Transverse colon (tissue), 4 donors: Measurements from ENCODE around the gene FGF3. TPM values are rescaled to one million over a fixed set of nuclear protein-coding genes. Genes with fewer than 3 reads are reported as not detected.

Experiments used
- DNase-seq: peaks from one replicate; pipeline ENCODE4 v3.0.0-alpha.2; 2019
- H3K27ac ChIP-seq, 4 donors: fragments of 200-600 bp; sonication (generic); 2 replicates each; pipeline ENCODE4 v1.5.1; 2016 to 2018; ENCODE audit warnings: inconsistent platforms in 4 of 4
- H3K27me3 ChIP-seq: fragments of 200-600 bp; sonication (generic); 2 replicates; pipeline ENCODE4 v1.5.1; 2017; ENCODE audit warnings: inconsistent platforms
- H3K36me3 ChIP-seq, 4 donors: fragments of 200-600 bp; sonication (generic); 2 replicates each; pipeline ENCODE4 v1.5.1; 2017 to 2019; ENCODE audit warnings: inconsistent platforms in 4 of 4
- H3K4me1 ChIP-seq, 4 donors: fragments of 200-600 bp; sonication (generic); 2 replicates each; pipeline ENCODE4 v1.5.1; 2017 to 2020; ENCODE audit warnings: inconsistent platforms in 4 of 4
- H3K4me3 ChIP-seq, 4 donors: fragments of 200-600 bp; sonication (generic); 1 replicate in 1 of 4; 2 replicates in 3 of 4; pipeline versions ENCODE4 v1.5.1 to v1.6.1; 2017 to 2019; ENCODE audit warnings: inconsistent platforms in 4 of 4
- H3K9me3 ChIP-seq, 2 donors: fragments of 200-600 bp; sonication (generic); 2 replicates each; pipeline ENCODE4 v1.5.1; 2017 to 2019; ENCODE audit warnings: inconsistent platforms in 2 of 2
- EP300 ChIP-seq: sonication (generic); formaldehyde crosslinking; IDR thresholded peaks from one replicate; pipeline ENCODE4 v1.6.1; 2017; ENCODE audit warnings: antibody characterized with exemption, low read depth
- POLR2A ChIP-seq: fragments of 450-650 bp; IDR thresholded peaks from one replicate; pipeline ENCODE4 v1.6.1; 2016; ENCODE audit warnings: antibody characterized with exemption, mild to moderate bottlenecking, moderate library complexity
- POLR2AphosphoS5 ChIP-seq, 3 donors: sonication (generic); formaldehyde crosslinking; IDR thresholded peaks; one replicate each; pipeline ENCODE4 v1.6.1; 2016; ENCODE audit warnings: antibody characterized with exemption in 3 of 3
- WGBS, 2 donors: methylation state at CpG; one replicate each; pipeline ENCODE4 v1.1.5; 2018; ENCODE audit warnings: low coverage in 1 of 2; 5-methylcytosine and 5-hydroxymethylcytosine counted together
- in situ Hi-C, 4 donors: fragments of 200-750 bp; cut with MboI; loops; one replicate each; pipeline versions ENCODE4 v1.15.0 to v1.15.1; 2017; ENCODE audit warnings: low sequenced_read_pairs in 3 of 4, low pct_ligation_motif_present in 1 of 4, low pct_unique_long_range_greater_than_20kb in 1 of 4
- intact Hi-C: fragments of 100-400 bp; cut with DNase I; formaldehyde crosslinking; loops from one replicate; pipeline ENCODE4 v1.15.1; 2023; ENCODE audit warnings: low total_unique reads
- total RNA-seq, 4 donors: library from RNA; depleted of rRNA; stranded (reverse); fragments of >200 nt; gene quantifications; one replicate each; pipeline ENCODE4 v1.1.0, GENCODE V29; 2016
- TF ChIP-seq, protein P1 (sequence below), 5 experiments: fragments of 200-600 bp in 3 of 5; fragments of 450-650 bp in 2 of 5; sonication (generic) in 3 of 5; IDR thresholded peaks; 1 replicate in 2 of 5; 2 replicates in 3 of 5; pipeline ENCODE4 v1.5.1; 2016 to 2017; ENCODE audit warnings: antibody characterized with exemption in 5 of 5, inconsistent platforms in 3 of 5, mild to moderate bottlenecking in 2 of 5, moderate library complexity in 1 of 5

FGF3 gene
- total RNA-seq, 4 donors from 2014 or later = not detected

DNA sequence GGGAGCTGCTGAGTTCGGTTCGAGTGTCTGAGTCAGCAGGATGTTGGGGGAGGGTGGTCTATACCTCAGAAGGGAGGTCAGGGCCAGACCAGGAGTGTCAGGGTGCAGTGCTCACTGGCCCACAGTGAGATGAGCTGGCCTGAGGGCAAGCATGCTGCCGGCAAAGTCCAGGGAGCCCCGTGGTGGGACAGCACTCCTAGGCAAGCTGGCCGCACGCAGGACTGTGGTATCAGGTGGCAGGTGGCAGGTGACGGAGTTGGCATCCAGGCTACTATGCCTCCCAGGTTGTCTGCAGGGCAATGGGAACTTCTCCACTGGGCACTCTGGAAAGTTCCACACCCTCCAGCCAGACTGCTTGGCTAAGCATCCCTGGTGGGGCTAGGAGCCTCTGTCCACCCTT is 4.8 kb downstream of the FGF3 start:
- intact Hi-C loops (no loop called here), in situ Hi-C loops (no loop called here)
- H3K4me3 ChIP-seq = no peak overlapping the region
- no peaks in the 10 kb centered on the region for H3K36me3 ChIP-seq
- TF ChIP-seq, protein P1, sequence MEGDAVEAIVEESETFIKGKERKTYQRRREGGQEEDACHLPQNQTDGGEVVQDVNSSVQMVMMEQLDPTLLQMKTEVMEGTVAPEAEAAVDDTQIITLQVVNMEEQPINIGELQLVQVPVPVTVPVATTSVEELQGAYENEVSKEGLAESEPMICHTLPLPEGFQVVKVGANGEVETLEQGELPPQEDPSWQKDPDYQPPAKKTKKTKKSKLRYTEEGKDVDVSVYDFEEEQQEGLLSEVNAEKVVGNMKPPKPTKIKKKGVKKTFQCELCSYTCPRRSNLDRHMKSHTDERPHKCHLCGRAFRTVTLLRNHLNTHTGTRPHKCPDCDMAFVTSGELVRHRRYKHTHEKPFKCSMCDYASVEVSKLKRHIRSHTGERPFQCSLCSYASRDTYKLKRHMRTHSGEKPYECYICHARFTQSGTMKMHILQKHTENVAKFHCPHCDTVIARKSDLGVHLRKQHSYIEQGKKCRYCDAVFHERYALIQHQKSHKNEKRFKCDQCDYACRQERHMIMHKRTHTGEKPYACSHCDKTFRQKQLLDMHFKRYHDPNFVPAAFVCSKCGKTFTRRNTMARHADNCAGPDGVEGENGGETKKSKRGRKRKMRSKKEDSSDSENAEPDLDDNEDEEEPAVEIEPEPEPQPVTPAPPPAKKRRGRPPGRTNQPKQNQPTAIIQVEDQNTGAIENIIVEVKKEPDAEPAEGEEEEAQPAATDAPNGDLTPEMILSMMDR (IDR thresholded peaks at IDR 0.05) = no peak
- TF ChIP-seq EP300 = no peak
- TF ChIP-seq POLR2A = no peak
- TF ChIP-seq POLR2AphosphoS5 (IDR thresholded peaks at IDR 0.05) = no peak
- H3K27me3 ChIP-seq = peaks cover 56% of the 10 kb centered on the region
- DNase-seq = no peak
- WGBS, 2 donors = 79% methylated on average over 7 of the region's 7 CpGs; no CpG with 5 or more reads in 1 of the 2 donors
- no peak overlapping the region for H3K27ac ChIP-seq
- H3K4me1 ChIP-seq = peaks cover 0 to 8% (median 4%) of the 10 kb centered on the region in 4 donors
- no peaks in the 10 kb centered on the region for H3K9me3 ChIP-seq

DNA sequence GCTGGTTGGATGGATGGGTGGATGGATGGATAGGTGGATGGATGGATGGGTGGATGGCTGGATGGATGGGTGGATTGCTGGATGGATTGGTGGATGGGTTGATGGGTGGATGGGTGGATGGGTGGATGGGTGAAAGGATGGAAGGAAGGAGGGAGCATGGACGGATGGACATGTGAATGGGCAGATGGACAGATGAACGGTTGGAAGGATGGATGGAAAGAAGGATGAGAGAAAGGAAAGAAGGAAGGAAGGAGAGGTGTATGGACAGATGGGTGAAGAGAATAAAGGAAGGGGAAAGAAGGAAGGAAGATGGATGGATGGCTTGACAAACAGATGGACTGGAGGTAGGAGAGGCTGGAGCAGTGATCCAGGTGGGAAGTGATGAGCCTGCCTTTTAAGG is 5.4 kb downstream of the FGF3 start:
- Histone ChIP-seq H3K4me1 (peaks cover 0 to 8% (median 4%) of the 10 kb centered on the region in 4 donors), H3K36me3 (no peaks in the 10 kb centered on the region), H3K4me3 (no peak overlapping the region), H3K9me3 (no peaks in the 10 kb centered on the region), H3K27ac (no peak overlapping the region), H3K27me3 (peaks cover 50% of the 10 kb centered on the region)
- TF ChIP-seq EP300 = no peak
- TF ChIP-seq, protein P1 (IDR thresholded peaks at IDR 0.05) = no peak
- no peak for TF ChIP-seq POLR2AphosphoS5 (IDR thresholded peaks at IDR 0.05)
- TF ChIP-seq POLR2A = no peak
- in situ Hi-C loops (no loop called here), intact Hi-C loops (no loop called here)
- WGBS, 2 donors = 85 to 90% methylated on average over 2 of the region's 2 CpGs
- no peak for DNase-seq

DNA sequence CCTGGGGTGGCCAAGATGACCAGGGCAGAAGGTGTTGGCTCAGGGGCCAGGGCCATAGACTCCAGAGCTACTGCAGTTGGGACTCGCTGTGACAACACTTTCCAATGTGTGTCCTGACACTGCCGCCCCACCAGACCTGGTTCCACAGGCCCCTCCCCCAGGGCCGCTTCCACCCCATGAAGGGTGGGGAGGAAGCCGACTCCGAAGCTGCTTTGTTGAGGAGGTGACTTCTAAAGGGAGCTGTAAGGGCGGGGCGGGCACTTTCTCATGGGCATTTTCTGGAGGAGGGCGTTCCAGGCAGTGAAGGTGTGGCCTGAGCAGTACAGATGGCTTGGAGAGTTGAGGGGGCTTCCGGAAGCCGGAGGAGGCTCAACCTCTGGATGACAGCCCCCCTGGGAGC is 6.3 kb downstream of the FGF3 start:
- peaks cover 0 to 6% (median 3%) of the 10 kb centered on the region in 4 donors for H3K4me1 ChIP-seq
- H3K4me3 ChIP-seq = no peak overlapping the region
- TF ChIP-seq POLR2A (no peak), EP300 (no peak), POLR2AphosphoS5 (IDR thresholded peaks at IDR 0.05) (no peak)
- TF ChIP-seq, protein P1 (IDR thresholded peaks at IDR 0.05) = no peak
- no peaks in the 10 kb centered on the region for H3K9me3 ChIP-seq
- H3K27me3 ChIP-seq = peaks cover 44% of the 10 kb centered on the region
- DNase-seq = no peak
- H3K27ac ChIP-seq = no peak overlapping the region
- WGBS, 2 donors = 70 to 100% methylated on average over 1 to 10 of the region's 10 CpGs
- intact Hi-C loops = no loop called here
- no peaks in the 10 kb centered on the region for H3K36me3 ChIP-seq
- in situ Hi-C loops = no loop called here

DNA sequence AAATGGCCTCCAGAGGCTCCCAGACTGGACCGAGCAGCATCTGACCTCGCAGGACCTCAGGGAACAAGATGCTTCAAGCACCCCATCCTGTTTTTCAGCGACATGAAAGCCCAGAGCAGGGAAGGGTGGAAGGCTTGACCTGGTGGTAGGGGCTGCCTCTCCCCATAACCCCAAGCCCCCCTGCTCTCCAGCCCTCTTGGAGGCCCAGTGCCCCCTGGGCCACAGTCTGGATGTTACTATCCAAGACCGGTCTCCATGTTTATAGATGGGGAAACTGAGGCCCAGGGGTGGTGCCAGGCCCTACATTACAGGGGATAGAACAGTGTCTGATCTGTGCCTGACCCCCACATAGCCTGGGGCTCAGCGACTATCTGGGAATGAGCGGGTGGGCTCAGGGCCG is 7.0 kb downstream of the FGF3 start:
- 89% methylated on average over 6 of the region's 7 CpGs; no CpG with 5 or more reads in 1 of the 2 donors for WGBS, 2 donors
- Histone ChIP-seq H3K4me3 (no peak overlapping the region), H3K36me3 (no peaks in the 10 kb centered on the region), H3K4me1 (no peaks in the 10 kb centered on the region), H3K9me3 (no peaks in the 10 kb centered on the region), H3K27me3 (peaks cover 37% of the 10 kb centered on the region), H3K27ac (no peak overlapping the region)
- in situ Hi-C loops = no loop called here
- no peak for TF ChIP-seq POLR2AphosphoS5 (IDR thresholded peaks at IDR 0.05)
- no peak for DNase-seq
- intact Hi-C loops = no loop called here

DNA sequence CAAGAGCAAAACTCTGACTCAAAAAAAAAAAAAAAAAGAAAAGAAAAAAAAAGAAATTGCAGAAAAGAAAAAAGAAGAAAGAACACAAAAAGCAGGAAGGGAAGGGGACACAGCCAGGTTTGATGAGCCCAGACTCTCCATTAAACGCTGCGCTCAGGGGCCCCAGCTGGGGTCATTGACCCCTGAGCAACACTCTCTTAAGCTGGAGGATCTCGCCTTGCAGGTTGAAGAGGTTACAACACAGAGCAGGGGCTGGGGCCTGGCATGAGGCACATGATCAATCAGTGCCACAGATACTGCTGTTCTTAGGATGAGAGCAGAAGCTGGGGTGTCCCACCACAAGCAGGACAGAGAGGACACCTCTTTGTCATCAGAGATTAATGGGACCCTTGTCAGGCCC is 7.8 kb downstream of the FGF3 start:
- intact Hi-C loops (no loop called here), in situ Hi-C loops (no loop called here)
- TF ChIP-seq EP300 (no peak), POLR2A (no peak), POLR2AphosphoS5 (IDR thresholded peaks at IDR 0.05) (no peak)
- TF ChIP-seq, protein P1 (IDR thresholded peaks at IDR 0.05) = no peak
- Histone ChIP-seq H3K36me3 (no peaks in the 10 kb centered on the region), H3K27me3 (peaks cover 29% of the 10 kb centered on the region), H3K27ac (no peak overlapping the region), H3K4me3 (no peak overlapping the region), H3K4me1 (no peaks in the 10 kb centered on the region), H3K9me3 (no peaks in the 10 kb centered on the region)
- no peak for DNase-seq
- WGBS, 2 donors = 60 to 64% methylated on average over 2 to 3 of the region's 3 CpGs
